HS-5 (cell line): Measurements from ENCODE around the gene ARHGAP26.

Experiments used
- DNase-seq: peaks from one replicate; pipeline ENCODE4 v3.0.0-alpha.2; 2012; ENCODE audit warnings: low read depth

Gene ARHGAP26

GRCh38 chr5:143041972-143042770 lies 272.0 kb downstream of the ARHGAP26 start:
- no peak for DNase-seq

GRCh38 chr5:143044265-143044664 lies 274.1 kb downstream of the ARHGAP26 start:
- no peak for DNase-seq

DNA sequence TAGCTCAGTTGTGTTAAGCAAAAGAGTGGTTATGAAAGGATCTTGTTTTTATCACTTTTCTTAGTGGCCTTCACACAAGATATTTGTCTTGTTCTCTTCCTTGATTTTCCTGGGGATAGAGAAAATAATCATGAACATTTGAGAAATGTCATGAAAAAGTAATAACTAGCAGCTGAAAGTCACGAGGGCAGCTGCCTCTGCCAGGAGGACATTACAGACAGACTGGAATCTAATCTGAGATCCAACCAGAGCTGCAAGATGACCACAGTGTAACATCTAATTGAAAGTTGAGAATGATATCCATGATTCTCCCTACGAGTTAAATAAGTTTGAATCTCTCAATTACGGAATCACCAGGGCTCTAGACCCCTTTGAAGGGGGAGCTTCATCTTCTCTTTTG lies 274.9 kb downstream of the ARHGAP26 start:
- no peak for DNase-seq

GRCh38 chr5:143046314-143046713 lies 276.1 kb downstream of the ARHGAP26 start:
- no peak for DNase-seq

DNA sequence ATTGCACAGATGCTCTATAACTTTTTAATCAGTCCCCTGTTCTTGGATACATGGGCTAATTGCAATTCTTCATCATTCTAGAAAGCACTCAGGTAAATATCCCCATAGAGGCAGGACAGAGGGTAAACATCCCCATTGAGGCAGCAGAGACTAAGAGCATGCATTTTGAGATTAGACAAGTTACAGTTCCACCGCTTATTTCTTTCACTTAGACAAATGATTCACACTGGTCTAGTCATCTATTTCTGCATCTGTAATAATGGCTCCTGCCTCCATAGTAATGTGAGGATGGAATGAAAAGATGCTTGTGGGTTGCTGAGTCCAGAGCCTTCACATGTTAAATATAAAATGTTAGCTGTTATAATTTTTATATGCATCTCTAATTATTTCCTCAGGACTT lies 276.9 kb downstream of the ARHGAP26 start:
- DNase-seq: no peak

GRCh38 chr5:143050183-143050582 lies 280.0 kb downstream of the ARHGAP26 start:
- no peak for DNase-seq

- DNase-seq: no peak
Measured at GRCh38 chr5:143051244-143052058, 281.3 kb downstream of the ARHGAP26 start.

DNA sequence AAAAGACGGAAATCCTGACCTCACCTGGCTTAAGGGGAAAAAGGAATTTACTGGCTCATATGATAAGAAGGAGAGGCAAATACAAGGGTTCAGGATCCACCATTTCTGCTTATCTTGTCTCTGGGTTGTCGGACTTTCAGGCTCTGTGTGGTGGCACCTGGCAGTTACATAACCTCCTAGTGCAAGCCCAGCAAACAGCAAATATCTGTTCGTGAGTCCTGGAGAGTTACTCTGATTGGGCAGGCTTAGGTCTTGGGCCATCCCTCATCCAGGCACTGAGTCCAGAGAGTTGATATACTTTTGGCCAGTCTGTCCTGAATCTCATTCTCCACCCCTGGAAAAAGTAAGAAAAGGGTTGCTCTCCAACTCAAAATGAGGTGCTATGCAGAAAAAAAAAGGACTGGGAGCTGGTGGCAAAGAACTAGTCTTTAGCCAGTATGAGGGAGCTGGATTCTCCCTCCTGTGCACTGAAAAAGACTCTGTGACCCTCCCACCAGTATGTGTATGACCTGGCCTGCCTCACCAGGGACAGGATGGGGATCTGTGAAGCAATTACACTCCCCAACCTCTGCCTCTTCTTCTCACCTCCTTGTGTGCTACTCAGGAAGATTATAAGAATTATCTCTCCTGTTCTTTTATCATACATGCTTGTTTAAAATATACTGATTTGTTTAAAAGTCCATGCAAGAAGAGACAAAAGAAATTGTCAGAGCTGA lies 282.9 kb downstream of the ARHGAP26 start:
- DNase-seq: no peak

DNA sequence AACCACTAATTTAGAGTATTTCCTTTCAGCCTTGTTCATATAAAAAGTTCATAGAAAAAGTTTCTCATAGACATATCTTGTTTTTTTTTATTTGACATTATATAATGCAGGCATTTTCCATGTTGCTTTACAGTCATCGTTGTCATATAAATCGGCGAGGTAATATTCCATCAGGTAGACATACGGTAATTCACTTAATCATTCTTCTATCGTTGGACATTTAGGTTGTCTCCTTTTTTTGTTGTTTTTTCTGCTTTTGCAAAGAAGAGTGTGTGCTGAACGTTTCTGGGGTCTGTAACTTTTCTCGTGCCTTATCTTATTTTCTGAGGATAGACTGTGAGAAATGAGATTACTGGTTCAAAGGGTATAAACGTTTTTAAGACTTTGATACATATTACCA lies 283.6 kb downstream of the ARHGAP26 start:
- DNase-seq: no peak

DNA sequence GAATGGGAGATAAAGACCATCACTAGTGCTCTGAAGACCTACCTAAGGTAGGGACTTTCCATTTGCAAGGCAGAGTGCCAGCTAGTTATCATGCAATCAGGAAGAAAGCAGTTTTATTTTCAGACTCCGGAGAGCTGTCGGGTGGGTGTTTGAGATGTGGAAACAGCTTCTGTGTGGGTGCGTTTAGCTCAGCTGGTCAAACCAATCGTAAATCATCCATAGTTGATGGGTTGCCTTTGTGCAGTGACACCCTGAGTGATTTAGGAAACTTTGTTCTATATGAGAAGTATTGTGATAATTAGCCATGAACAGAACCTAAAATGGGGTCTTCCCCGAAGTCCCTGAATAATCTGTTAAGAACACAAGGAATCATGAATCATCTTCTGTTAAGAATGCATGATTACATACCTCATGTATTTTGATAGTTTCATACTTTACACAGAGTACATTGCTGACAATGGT lies 284.3 kb downstream of the ARHGAP26 start:
- no peak for DNase-seq

DNA sequence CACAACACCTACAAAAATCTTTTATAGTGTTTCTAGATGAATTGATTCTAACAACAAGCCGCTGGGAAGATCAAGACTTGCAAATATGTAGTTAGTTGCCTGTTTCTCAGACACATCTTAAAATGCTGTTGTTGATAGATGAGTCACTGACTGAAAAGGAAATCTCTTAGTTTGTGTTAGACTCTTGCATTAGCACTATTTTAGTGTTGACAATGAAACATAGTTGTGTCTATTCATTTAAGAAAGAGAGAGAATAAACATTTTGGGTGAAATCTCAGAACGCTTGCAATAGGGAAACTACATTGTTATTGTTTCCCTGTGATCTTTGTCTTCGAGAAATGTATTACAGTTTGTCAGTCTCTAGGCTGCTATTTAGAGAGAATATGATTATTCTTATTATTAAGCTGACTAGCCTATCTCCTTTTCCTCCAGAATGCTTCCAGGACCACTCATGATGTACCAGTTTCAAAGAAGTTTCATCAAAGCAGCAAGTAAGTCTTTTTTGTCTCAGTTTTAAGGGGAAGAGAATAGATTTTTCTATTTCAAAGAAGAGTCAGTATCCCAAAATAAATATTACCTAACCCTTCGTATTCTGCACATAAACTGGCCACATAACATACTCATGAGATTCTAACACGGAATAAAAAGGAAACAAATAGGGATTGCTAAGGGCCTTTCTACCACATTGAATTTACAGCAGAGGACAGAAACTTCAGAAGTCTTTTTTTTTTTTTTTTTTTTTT lies 285.6 kb downstream of the ARHGAP26 start:
- DNase-seq: no peak

DNA sequence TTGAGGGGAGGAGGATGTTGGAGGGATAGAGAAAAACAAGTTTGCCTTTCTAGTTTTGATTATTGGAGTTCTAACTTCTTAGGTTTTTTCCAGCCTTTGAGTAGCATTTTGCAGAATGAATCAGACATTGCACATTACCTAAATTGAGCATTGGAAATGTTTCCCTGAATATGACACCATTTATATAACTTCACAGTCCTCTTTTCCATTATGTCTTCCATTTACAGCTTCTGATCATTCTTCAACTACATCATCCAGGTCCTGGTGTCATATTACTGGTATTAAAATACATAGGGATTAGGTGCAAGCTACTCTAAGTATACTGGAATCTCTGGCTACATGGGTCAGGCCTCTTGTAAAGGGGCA lies 286.1 kb downstream of the ARHGAP26 start:
- DNase-seq: no peak

DNA sequence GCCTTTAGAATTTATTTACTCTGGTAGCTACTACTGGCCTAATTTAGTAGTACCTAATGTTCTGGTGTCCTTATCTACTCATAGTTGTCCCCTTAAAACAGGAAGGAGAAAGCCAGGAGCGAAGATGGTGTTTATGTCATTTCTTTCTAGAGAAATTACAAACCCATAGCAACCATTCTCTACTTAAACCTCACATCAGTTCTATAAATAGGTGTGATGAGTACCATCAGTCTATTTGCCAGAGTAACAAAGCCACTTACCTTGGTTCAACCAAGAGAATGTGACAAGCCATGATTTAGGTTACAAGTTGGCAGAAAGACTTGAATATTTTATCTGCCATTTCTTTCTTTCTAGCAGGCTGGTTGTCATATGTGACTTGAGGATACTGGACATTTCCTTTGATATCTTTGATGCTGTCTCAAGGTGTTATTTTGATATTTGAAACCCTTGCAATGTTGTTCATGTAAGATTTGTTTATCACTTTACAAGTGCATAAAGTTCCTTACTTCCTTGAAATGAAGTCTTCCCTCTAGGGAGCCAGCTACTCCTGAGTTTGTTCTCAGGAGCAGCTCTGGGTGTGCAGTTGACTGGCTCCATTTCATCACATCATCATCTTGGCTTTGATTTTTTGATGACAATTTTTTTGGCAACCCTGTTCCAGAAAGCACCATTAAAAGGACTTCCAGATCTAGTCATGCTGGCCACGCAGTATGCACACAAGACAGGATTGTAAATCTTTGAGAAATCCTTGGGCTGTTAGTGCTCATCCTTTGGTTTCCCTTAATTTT lies 286.8 kb downstream of the ARHGAP26 start:
- DNase-seq: no peak

DNA sequence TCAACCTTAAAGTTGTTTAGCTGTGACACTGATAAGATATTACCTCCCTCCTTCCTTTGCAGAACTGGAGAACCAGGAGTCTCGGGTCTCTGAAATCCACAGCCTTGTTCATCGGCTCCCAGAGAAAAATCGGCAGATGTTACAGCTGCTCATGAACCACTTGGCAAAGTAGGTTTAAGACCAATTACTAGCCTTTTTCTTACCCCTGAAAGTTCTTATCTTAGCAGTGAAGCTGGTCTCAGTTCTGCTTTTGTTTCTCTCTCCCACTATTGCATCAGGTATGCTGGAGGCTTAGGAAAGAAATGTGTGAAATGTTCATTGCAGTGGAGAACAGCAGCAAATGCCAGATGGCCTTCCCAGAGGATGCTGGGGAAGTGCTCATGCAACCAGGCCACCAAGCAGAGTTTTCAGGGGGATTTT lies 287.4 kb downstream of the ARHGAP26 start:
- DNase-seq: no peak

GRCh38 chr5:143059355-143059754 lies 289.2 kb downstream of the ARHGAP26 start:
- DNase-seq: no peak

DNA sequence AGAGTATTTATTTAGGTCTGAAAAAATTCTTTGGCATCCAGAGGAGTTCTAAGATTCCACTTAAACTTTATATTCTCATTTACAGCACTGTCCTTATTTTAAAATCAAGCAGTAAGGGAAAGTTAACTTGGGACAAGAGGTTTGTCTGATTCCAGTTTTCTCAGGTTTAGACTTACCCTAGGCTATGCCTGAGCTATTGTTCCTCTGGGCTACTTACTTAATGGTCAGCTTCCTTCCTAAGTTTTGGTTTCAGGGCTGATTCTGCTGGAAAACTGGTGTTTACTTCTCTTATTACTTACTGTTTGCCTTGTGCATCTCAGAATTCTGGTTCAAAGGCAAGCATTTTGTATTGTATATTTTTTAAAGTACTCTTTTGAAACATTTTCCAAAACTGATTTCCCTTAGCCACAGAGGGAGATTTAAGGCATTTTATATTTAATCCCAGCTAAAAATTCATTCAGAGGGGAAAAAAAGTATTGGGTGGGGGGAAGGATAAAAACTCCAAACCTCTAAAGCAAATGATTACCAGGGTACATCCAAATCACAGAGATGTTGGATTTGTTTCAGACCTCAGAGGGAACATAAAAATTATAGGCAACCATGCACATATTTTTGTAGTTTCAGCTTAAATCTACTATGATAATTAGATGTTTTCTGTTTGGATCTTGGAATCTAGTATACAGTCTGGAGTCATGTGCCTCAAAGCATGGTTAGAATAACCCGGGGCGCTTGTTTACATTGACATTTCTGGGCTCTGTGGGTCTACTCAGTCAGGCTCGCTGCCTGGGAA lies 290.0 kb downstream of the ARHGAP26 start:
- no peak for DNase-seq

DNA sequence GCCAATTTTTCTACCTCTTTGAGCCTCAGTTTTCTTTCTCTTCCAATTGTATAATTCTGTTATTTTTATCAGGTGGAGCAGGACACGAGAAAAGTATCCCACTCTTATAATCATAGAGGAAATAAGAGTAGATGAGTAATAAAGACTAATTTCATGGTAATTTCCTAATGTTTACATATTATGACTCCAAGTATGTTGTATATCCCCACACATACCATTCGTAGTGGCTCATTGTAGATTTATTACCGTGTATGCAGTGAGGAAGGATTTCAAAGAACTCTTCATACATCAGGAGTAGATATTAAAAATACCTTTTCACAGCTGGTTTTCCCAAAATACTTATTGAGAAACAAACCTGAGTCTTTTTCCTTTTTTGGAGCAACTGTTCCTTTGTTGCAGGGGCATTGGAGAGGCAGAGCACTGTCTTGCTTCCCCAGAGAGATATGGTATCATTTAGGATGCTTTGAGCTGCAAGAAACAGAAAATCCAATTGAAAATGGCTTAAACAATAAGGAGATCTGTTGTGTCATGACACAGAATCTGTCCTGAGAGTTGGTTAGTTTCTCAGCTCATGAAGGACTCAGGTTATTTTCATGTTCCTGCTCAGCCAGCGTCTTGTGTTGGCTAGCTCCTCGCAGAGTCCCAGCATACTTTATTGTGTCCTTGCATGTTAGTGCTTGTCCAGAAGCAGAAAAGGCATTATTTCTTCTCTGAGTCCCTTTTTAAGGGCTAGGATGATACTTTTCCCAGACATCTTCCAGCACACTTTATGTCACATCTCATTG lies 291.2 kb downstream of the ARHGAP26 start:
- DNase-seq: peak; percentile 77

DNA sequence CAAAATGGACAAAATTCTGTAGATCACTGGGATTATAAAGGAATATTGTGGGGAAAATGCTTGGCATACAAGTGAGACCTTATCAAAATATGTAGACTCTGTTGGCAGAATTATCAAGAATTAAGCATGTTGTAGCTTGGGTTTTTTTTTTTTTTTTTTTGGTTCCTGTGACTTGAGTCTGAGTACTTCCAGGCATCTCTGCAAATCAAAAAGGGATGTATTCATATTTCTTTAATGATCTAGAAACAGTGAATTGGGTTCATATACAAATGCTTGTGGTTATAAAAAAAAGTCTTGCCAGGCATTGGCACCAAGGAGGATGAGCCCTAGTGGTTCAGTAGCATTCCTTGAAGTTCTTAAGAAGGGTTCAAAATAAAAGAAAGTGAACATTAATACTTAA lies 292.2 kb downstream of the ARHGAP26 start:
- DNase-seq: no peak

DNA sequence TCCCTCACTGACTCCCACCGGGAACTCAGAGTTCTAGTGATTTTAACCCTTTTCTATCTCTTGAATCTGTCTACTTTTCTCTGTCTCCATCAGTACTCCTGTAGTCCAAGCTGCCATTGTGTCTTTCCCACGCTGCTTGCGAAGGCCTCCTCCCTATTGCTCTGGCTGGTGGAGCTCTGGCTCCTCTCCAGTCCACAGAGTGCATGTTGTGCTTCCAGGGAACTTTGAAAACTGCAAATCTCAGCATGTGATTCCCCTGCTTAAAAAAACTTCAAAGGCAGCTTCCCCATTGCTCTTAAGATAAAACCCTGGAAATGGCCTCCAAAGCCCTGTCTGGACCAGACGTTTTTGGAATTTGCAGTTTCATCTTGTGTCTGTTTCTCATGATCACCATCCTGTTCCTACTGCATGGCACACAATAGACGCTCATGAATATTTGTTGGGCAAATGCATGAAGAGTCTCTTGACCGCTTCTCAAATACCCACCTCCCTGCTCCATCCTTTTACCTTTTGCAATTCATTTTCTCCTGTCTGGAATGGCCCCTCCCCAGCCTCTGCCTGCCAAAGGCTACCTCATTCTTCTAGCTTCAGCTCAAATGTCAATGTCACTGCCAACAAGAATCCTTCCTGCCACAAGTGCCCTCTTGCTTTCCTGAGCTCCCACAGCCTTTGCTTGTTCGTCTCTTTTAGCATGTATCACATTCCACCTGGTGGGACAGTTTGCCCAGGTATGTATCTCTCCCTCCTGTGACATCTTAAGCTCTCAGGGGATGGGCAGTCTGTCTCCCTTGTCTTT lies 293.2 kb downstream of the ARHGAP26 start:
- DNase-seq: no peak
